HL-60/S4 treated with phorbol 12-myristate 13-acetate at 8.2 ng/mL for 4 days and 3 days (cell line): ENCODE results near the gene RPAP3.

Source experiments
- in situ Hi-C: fragments of 300-500 bp; cut with MboI; formaldehyde crosslinking; loops from 2 replicates; pipeline ENCODE4 v1.15.0; 2022; ENCODE audit warnings: low sequenced_read_pairs

Gene RPAP3, protein sequence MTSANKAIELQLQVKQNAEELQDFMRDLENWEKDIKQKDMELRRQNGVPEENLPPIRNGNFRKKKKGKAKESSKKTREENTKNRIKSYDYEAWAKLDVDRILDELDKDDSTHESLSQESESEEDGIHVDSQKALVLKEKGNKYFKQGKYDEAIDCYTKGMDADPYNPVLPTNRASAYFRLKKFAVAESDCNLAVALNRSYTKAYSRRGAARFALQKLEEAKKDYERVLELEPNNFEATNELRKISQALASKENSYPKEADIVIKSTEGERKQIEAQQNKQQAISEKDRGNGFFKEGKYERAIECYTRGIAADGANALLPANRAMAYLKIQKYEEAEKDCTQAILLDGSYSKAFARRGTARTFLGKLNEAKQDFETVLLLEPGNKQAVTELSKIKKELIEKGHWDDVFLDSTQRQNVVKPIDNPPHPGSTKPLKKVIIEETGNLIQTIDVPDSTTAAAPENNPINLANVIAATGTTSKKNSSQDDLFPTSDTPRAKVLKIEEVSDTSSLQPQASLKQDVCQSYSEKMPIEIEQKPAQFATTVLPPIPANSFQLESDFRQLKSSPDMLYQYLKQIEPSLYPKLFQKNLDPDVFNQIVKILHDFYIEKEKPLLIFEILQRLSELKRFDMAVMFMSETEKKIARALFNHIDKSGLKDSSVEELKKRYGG

DNA sequence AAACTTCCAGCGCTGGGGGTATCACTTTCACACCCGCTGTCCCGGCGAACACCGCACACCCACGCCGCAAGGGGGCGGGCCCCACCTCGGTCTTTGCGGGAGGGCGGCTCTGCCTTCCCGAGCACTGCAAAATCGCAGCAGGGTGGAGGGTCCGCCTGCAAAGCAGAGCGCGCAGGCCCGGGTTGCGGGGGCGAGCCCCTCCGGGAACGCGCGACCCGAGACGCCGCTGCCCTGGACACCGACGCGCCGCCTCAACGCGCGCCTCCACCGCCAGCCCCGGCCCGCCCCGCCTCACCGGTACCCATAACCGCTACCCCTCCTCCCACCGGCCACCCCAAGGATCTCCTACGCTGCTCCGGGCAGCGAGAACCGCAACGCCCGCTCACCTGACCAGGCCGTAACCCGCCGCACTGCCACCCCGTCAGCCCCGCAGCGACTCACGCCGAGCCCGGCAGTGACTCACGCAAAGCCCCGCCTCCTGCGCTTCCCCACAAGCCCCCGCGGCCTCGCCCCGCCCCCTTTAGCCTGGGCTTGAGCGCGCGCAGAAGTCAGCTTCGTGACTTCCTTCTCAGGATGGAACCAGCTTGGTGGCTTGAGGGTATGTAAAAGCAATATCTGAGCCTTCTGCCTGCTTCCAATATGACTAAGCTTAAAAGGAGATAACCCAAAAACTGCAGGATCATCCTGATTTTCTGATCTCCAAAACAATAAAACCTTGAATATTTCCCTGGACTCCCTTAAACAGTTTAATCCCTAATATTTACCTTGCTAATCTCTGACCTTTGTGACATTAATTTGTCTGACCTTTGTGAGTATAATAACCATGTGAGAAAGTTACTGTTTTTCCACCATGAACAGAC is at the start of gene RPAP3:
RPAP3 (minus strand) TSS at position 465 of the 860 bp plus-strand sequence. CDS start 3,190 bp downstream, outside the sequence.
- in situ Hi-C loops = no loop called here

DNA sequence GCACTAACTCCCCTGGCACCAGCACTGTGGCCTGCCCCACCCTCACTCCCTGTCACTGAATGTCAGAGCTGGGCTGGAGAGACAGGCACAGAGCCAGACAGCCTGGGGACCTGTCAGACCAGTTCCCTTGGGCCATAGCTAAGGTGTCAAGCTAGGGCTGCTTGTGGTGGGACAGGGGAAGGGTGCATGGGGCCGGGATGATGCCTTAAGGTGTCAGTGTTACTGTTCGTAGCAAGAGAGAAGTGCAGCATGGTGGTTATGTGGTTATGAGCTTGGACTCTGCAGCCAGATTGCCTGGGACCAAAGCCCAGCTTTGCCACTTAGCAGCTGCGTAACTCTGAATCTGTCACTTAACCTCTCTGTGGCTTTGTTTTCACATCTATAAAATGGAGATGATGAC is 49.1 kb upstream of the RPAP3 start:
- in situ Hi-C loops = no loop called here

DNA sequence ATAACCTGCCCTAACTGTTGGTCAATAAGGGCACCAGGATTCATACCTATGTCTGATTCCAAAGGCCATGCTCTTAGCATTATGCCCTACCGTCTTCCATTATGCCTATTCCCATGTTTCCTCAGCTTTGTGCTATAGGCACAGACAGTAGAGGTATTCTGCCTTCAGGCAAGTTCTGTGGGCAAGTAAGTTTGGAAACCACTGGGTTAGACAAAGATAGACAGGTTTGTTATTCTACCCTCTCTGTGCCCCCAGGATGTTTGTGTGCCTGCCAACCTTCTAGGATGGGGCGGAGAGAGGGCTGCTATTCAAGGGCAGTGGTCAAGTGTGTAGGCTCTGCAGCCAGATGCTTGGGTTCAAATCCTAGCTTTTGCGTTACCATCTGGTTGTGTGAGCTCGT is 48.3 kb upstream of the RPAP3 start:
- in situ Hi-C loops = no loop called here

DNA sequence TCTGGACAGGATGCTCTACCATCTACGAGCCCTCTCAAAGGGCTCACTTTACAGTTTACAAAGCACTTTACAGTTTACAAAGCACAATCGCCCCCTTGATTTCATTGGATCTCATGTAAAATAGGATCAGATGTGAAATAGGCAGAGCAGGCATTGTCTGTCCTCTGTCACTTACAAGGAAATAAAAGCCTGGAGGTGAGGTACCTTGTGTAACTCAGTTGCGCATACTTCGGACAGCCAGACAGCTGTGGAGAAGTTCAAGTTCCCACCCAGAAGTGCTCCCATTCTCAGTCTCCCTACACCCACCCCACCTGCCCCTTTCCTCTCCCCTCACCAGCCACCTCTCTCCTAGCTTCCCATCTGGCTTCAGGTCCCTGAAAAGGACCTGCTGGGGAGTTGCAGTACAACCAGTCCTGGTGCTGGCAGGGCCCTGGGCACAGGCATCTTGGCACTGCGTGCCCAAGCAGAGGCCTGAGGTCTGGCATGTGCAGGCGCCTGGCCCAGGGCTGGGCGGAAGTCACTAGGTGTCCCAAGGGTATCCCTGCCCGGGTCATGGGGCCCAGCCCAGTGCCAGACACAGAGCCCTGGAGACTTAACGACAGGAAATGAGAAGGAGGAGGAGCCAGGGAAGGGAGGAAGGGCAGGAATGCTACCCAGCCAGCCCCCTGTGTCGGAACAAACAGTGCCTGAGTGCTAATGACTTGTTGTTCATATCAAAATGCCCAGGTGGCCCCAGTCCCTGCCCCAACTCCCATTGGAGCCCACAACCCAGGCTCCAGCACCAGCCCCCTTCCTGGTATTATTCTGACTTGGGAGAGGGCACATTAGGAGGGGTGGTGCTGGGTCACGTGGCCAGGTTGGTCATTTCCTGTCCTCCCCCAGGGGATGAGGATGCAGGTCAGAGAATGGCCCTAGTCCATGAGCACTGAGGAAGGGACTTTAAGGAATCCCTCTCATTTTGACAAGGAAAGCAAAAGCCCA is 47.5 kb upstream of the RPAP3 start:
- in situ Hi-C loops = no loop called here

DNA sequence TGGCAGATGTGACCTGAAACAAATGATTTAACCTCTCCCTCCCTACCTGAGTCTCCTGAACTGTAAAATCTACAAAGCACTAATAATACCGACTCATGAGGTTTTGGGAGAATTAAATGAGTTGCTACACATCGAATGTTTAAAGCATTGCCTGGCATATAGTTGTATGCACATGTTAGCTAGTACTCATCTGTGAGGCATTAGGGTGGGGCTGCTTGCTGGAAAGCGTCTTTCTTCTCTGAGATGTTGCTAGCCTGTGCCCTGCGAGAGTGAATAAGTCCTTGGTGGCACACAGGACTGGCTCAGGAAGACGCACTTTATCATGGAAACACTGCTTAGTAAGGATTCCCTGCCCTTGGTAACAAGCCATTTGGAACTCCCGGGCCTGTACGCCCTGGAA is 46.7 kb upstream of the RPAP3 start:
- in situ Hi-C loops = no loop called here

DNA sequence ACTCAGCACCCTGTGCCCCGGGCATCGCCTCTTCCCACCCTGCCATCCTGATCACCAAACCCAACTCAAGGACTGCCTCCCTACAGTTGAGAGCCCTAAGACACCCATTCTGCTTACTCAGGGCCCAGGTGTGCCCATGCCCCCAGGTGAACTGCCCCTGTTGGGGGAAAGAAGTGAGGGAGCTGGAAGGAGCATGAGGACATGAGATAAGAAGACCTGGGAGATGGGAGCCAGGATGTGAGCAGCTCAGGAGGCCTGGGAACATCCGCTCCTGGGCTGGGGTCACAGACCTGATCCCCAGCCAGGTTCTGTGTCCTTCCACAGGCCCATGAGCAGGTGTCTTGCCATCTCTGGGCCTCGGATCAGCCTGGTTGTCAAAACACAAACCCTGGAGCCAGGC is 46.3 kb upstream of the RPAP3 start:
- in situ Hi-C loops = no loop called here

DNA sequence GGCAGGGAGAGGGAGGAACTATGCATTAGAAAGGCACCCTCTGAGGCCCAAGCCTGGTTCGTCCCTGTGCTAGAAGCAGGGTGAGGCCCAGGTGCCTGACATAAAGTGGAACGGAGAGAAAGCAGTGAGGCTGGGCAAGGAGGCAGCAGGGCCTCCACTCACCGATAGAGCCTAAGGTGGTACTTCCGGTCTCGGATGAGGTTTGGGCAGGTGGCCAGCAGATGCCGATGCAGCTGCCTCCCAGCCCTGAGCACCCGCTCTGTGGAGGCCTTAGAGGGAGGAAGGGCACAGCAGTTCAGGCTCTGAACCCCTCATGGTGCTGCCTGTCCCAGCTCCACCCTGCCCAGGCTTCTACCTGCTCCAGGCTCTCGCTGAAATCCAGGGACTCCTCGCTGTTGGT is 45.7 kb upstream of the RPAP3 start:
- in situ Hi-C loops = no loop called here

DNA sequence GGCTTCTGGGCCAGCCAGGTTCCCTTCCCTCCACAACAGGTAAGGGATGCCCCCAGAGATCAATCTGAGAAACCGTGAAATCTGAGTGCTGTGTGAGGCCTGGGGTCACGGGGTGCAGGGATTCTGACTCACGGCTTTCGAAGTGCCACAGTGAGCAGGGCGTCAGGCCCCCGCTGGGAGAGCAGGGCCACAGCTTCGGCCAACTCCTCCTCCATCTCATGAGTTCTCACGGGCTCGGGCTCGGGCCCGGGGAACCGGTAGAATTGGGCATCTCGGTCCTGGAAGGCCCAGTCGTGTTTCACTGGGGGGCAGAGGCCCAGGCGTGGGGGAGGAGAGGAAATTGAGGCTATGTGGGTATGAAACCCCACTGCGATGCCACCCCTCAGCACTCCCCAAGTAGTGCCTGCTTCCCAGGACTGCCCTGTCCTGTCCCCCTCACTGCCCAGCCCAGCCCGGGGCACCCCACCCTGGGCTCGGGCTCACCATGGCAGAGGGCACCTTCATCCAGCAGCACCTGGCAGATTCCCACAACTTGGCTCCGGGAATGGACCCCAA is 45.2 kb upstream of the RPAP3 start:
- in situ Hi-C loops = no loop called here

DNA sequence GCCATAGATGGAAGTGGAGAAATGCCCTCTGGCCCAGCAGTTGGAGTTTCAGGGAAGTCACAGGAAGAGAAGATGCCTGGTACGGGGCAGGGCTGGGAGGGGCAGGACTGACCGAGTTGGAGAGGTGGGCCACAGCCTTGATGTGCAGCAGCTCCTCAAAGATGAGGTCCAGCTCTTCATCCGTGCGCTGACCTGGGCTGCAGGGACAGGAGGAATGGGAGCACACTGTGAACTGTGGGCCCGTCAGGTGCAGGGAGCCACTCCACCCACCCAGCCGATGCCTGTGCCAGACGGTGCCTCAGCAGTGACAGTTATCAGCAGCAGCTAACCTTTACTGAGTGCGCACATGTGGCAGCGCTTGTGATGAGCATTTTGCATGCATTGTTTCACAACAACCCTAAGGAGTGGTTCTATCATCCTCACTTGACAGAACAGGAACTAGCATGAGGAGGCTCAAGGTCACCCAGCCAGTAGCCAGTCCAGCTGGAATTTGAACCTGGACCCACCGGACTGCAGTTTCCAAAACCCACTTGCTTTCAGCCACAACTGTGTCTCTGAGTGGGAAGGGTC is 44.5 kb upstream of the RPAP3 start:
- in situ Hi-C loops = no loop called here

DNA sequence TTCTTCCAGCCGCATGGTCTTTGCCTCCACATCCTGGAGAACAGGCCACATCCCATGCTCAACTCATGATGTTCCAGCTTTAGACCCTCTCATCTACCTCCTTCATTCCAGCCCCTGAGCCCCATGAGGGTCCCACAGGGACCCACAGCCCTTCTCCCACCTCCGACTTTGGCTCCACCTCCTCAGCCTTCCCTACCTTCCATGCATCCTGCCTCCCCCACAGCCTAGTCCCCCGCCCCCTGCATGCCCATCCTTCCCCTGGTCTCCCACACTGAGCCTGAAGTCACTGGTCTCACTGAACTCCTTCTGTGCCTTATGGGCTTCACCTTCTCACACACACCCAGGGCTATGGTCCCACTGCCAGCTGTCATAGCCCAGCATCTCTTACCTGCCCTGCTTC is 43.1 kb upstream of the RPAP3 start:
- in situ Hi-C loops = loop anchor here (25.0 kb wide), 1 partner anchor 413 kb away; the partner anchor contains the start of gene ASB8

DNA sequence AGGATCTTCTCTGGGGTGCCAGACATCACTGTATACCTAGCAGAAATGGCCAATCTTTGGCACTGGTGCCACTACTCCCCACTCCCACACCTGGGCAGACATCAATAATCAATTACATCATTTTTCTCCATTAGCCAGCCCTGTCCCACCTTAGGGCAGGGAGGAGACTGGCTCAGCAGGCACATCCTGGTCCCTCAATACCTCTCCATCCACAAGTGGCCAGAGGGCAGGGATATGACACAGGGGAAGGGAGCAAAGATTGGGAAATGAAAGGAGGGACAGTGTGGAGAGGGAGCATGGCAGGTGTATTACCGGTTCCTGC is 42.6 kb upstream of the RPAP3 start:
- in situ Hi-C loops = loop anchor here (25.0 kb wide), 1 partner anchor 414 kb away; the partner anchor contains the start of gene ASB8

DNA sequence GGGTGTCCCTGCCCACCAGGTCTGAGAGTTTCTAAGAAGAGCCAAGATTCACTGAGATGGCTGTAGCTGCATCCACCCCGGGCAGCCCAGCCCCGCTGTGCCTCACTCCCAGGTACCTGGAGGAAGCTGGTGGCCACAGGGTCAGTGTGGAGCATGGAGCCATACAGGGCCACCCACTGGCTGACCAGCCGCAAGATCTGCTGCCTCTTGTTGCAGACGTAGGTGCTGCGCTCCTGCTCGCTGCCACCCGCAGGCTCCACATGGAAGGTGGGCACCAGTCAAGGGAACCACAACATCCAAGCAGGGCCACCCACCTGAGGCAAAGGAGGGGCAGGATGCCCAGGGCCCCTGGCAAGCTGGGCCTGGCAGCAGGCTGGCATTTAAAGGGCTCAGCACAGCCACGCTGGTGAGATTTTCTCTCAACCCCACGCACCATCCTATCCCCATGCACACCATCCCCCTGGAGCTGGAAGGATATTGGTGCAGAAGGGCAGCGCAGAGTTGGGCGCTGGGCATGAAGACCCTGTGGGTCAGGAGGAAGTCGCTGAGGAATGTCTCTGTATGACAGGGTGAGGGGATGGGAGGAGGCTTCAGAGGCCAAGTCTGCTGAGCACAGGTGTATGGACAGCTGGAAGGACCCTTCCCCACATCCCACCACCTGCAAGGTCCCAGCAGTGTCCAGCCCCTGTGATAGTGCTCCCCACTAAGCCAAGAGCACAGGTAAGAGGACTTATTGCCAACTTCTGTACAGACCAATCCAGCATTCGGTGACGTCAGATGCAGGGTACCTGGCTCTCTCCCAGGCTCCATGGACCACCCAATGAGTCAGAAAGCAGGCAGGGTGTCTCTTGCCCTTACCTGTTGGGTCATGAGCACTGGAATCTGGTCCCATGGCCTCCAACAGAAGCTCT is 42.0 kb upstream of the RPAP3 start:
- in situ Hi-C loops = loop anchor here (25.0 kb wide), 1 partner anchor 414 kb away; the partner anchor contains the start of gene ASB8

DNA sequence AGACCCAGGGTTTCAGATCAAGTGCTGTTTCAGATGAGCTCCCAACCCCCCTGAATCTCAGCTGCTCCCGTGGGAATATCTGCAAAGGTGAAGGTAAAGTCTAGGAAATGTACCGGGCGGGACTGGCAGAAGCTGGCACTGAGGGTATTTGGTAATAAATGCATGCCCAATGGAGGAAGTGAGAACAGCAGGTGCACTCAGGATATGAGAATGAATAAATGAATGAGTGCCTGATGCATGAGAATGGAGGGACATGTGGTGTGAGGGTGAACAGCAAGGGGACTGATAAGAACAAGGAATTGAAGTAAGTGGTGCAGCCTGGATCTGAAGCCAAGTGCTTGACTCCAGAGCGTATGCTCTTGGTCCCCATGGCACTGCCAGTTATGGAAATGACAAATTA is 41.3 kb upstream of the RPAP3 start:
- in situ Hi-C loops = loop anchor here (25.0 kb wide), 1 partner anchor 415 kb away; the partner anchor contains the start of gene ASB8

DNA sequence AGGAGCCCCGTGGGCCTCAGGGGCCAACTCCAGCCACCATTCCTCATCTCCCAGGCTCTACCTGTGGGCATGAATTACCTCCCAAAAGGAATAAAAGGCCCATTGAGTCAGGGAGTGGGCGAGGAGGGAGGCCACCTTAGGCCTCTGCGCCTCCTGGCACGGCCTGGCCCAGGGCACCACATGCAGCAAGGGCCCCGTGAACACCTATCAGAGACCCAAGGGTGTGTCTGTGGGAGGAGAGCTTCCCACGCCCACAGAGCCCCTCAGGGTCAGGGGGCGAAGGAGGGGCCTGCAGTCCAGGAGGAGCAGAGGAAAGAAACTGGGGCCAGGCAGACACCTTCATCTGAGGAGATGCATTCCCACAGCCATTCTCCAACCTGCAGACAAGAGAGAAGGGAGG is 40.7 kb upstream of the RPAP3 start:
- in situ Hi-C loops = loop anchor here (25.0 kb wide), 1 partner anchor 416 kb away; the partner anchor contains the start of gene ASB8

DNA sequence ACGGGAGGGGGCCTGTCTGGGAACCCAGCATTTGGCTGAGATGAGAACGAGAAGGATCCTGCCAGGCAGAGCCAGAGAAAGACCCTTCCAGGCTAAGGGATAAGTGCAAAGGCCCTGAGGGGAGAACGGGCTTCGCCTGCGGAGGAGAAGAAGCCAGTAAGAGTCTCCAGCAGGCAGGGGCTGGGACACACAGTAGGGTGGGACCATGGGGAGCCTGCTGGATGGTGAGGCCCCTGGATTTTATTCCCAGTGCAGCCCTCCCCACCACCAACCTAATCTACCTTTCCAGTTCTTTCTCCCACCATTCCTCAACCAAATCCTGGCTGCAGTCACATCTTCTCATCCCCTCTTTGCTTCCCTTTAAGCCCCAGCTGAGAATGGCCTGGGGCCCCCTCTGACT is 40.2 kb upstream of the RPAP3 start:
- in situ Hi-C loops = loop anchor here (25.0 kb wide), 1 partner anchor 416 kb away; the partner anchor contains the start of gene ASB8

DNA sequence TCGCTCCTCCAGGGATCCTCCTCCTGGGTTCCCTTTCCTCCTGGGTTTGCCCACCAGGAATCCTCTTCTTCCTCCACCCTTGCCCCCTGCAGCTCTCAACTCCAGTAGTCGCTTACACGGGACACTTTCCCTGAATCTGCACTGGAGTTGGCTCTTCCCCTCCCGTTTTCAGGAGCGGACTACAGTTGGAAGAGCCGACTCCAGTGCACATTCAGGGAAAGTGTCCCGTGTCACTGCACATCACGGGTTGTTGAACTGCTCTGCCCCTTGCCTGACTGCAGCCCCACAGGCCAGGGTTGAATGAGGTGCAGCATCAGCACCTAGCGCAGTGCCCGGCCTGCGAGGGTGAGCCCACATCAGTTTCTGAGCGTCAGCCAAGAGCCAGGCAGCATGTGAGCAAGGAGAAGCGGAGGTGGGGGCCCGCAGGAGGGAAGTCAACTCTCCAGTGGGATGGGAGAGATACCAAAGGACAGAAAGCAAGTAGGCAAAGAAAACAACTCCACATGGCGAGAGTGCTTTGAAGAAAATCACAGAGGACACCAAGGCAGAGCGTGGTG is 39.7 kb upstream of the RPAP3 start:
- in situ Hi-C loops = loop anchor here (25.0 kb wide), 1 partner anchor 417 kb away; the partner anchor contains the start of gene ASB8

DNA sequence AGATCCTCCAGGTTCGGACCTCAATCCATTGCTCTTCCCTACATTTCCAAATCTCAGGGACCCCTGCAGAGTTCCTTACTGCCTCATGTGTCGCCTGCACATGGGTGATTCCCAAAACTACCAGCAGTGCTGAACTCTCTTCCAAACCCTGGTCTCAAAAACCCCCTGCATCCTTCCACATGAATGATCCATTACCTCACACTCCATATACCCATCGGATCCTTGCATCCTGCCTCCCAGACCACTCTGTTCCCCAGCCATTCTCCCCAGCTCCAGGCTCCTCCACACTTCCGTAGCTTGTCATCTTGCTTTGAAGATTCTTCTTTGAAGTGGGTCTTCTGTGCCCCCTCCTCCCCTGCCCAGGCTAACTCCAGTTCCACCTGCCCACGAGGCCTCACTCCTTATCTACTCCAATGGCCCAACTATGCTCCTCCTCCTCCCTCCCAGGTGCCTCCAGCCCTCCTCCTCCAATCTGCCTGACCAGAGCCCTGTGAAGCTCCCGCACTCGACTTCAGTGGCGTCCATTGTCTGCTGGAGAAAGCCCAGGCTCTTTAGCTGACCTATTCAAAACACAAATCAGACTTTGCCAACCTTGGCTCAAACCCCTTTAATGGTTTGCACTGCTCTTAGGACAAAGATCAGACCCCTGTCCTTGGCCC is 39.1 kb upstream of the RPAP3 start:
- in situ Hi-C loops = loop anchor here (25.0 kb wide), 1 partner anchor 417 kb away; the partner anchor contains the start of gene ASB8
